GM23338 (cell line): ENCODE measurements around the gene NLGN1. TPM values are rescaled to one million over a fixed set of nuclear protein-coding genes. Genes with fewer than 3 reads are reported as not detected.

Source experiments
- ATAC-seq: fragments of 200-7000 bp; cut with Tn5 transposase; 3 replicates; pipeline ENCODE4 v1.9.1; 2020
- DNase-seq: peaks from one replicate; pipeline ENCODE4 v3.0.0-alpha.2; 2015; ENCODE audit warnings: low spot score
- H2AFZ ChIP-seq: fragments of 200-600 bp; sonication (generic); 2 replicates; pipeline ENCODE4 v1.8.0; 2016; ENCODE audit warnings: antibody characterized with exemption, mild to moderate bottlenecking, moderate library complexity
- H3F3A ChIP-seq: fragments of 200-600 bp; sonication (generic); replicated peaks from 2 replicates; pipeline ENCODE4 v1.8.0; 2017; ENCODE audit warnings: antibody characterized with exemption, mixed run types, low read depth
- H3K27ac ChIP-seq: fragments of 200-600 bp; sonication (generic); 2 replicates; pipeline ENCODE4 v1.6.1; 2016; ENCODE audit warnings: low read depth
- H3K27me3 ChIP-seq: fragments of 200-600 bp; sonication (generic); 2 replicates; pipeline ENCODE4 v1.8.0; 2016; ENCODE audit warnings: mild to moderate bottlenecking, mixed run types, moderate library complexity; ENCODE audit not compliant: insufficient read depth
- H3K36me3 ChIP-seq: fragments of 200-600 bp; sonication (generic); 2 replicates; pipeline ENCODE4 v1.8.0; 2016; ENCODE audit warnings: mild to moderate bottlenecking; ENCODE audit not compliant: insufficient read depth
- H3K4me1 ChIP-seq: fragments of 200-600 bp; sonication (generic); 2 replicates; pipeline ENCODE4 v1.8.0; 2016; ENCODE audit warnings: mild to moderate bottlenecking, moderate library complexity; ENCODE audit not compliant: insufficient read depth
- H3K4me2 ChIP-seq: fragments of 200-600 bp; sonication (generic); 2 replicates; pipeline ENCODE4 v1.7.1; 2017; ENCODE audit warnings: mixed run types
- H3K4me3 ChIP-seq: fragments of 200-600 bp; sonication (generic); 2 replicates; pipeline ENCODE4 v1.6.1; 2016; ENCODE audit warnings: mixed run types
- H3K79me2 ChIP-seq: fragments of 200-600 bp; sonication (generic); replicated peaks from 2 replicates; pipeline ENCODE4 v1.8.0; 2017; ENCODE audit warnings: mild to moderate bottlenecking; ENCODE audit not compliant: insufficient read depth
- H3K9me2 ChIP-seq: fragments of 200-600 bp; sonication (generic); 2 replicates; pipeline ENCODE4 v1.8.0; 2017; ENCODE audit not compliant: insufficient read depth
- H4K20me1 ChIP-seq: fragments of 200-600 bp; sonication (generic); replicated peaks from 2 replicates; pipeline ENCODE4 v1.8.0; 2017; ENCODE audit warnings: mild to moderate bottlenecking; ENCODE audit not compliant: insufficient read depth
- H3K27ac Mint-ChIP-seq: 2 replicates; pipeline ENCODE4 v1.8.0; 2020; ENCODE audit warnings: inconsistent platforms, mild to moderate bottlenecking, moderate library complexity, mixed read lengths
- H3K27me3 Mint-ChIP-seq: 3 replicates; pipeline ENCODE4 v1.8.0; 2022; ENCODE audit warnings: low read depth, mild to moderate bottlenecking, moderate library complexity, mixed read lengths, inconsistent platforms; ENCODE audit not compliant: insufficient read depth, poor library complexity
- H3K36me3 Mint-ChIP-seq: 3 replicates; pipeline ENCODE4 v1.8.0; 2021; ENCODE audit warnings: low read depth, mild to moderate bottlenecking, inconsistent platforms, moderate library complexity, mixed read lengths
- H3K4me1 Mint-ChIP-seq: 3 replicates; pipeline ENCODE4 v1.8.0; 2020; ENCODE audit warnings: mild to moderate bottlenecking, inconsistent platforms, mixed read lengths
- H3K4me3 Mint-ChIP-seq: 3 replicates; pipeline ENCODE4 v1.8.0; 2021; ENCODE audit warnings: moderate library complexity, mild to moderate bottlenecking, inconsistent platforms, mixed read lengths
- H3K9me3 Mint-ChIP-seq: 3 replicates; pipeline ENCODE4 v1.8.0; 2020; ENCODE audit warnings: moderate library complexity, mild to moderate bottlenecking, inconsistent platforms, mixed read lengths
- CREB1 ChIP-seq: fragments of 250-450 bp; sonication (Bioruptor Pico); IDR thresholded peaks from 2 replicates; pipeline ENCODE4 v1.5.0; 2020; ENCODE audit warnings: low read depth, mild to moderate bottlenecking, moderate library complexity
- EZH2 ChIP-seq: fragments of 200-600 bp; sonication (generic); IDR thresholded peaks from one replicate; pipeline ENCODE4 v1.8.0; 2017; ENCODE audit warnings: antibody characterized with exemption, mild to moderate bottlenecking, low read depth; ENCODE audit not compliant: unreplicated experiment
- EZH2phosphoT487 ChIP-seq: fragments of 200-600 bp; sonication (generic); IDR thresholded peaks from one replicate; pipeline ENCODE4 v1.8.1; 2018; ENCODE audit warnings: antibody characterized with exemption; ENCODE audit not compliant: unreplicated experiment
- JUNB ChIP-seq: IDR thresholded peaks from one replicate; pipeline ENCODE4 v1.6.1; 2016; ENCODE audit warnings: antibody characterized with exemption; ENCODE audit not compliant: unreplicated experiment
- NANOG ChIP-seq: IDR thresholded peaks from 2 replicates; pipeline ENCODE4 v1.6.1; 2016; ENCODE audit warnings: antibody characterized with exemption, borderline replicate concordance
- STAT1 ChIP-seq: IDR thresholded peaks from one replicate; pipeline ENCODE4 v1.6.1; 2016; ENCODE audit warnings: antibody characterized with exemption; ENCODE audit not compliant: unreplicated experiment
- ZNF114 ChIP-seq: fragments of 250-450 bp; sonication (Bioruptor Pico); IDR thresholded peaks from 2 replicates; pipeline ENCODE4 v1.5.0; 2020; ENCODE audit warnings: mild to moderate bottlenecking, moderate library complexity
- polyA plus RNA-seq: library from polyadenylated mRNA; unstranded; fragments of >200 nt; fragmentation: Nextera tagmentation; extraction: Ambion mirVana; gene quantifications from 2 replicates; pipeline ENCODE4 v1.2.1, GENCODE V29; 2016
- total RNA-seq: library from RNA; depleted of rRNA; stranded (reverse); fragments of >200 nt; shearing (Covaris generic); gene quantifications from 2 replicates; pipeline ENCODE4 v1.2.3, GENCODE V29; 2014
- TF ChIP-seq, protein P1 (sequence below): IDR thresholded peaks from one replicate; pipeline ENCODE4 v1.6.1; 2018; ENCODE audit warnings: antibody characterized with exemption; ENCODE audit not compliant: unreplicated experiment
- TF ChIP-seq, protein P2 (sequence below): fragments of 250-450 bp; sonication (Bioruptor Pico); IDR thresholded peaks from 2 replicates; pipeline ENCODE4 v1.5.0; 2020; ENCODE audit warnings: mild to moderate bottlenecking, moderate library complexity
- TF ChIP-seq, protein P3 (sequence below), 2 experiments: fragments of 200-600 bp in 1 of 2; sonication (generic) in 1 of 2; conservative IDR thresholded peaks; 2 replicates each; pipeline versions ENCODE4 v1.5.1 to v1.6.1; 2016 to 2017; ENCODE audit warnings: antibody characterized with exemption in 2 of 2, low read depth in 2 of 2, mild to moderate bottlenecking in 2 of 2, moderate library complexity in 1 of 2

The NLGN1 gene
- total and polyA plus RNA-seq, 2 experiments from 2014 or later, result 6.5 to 18.6 TPM

DNA sequence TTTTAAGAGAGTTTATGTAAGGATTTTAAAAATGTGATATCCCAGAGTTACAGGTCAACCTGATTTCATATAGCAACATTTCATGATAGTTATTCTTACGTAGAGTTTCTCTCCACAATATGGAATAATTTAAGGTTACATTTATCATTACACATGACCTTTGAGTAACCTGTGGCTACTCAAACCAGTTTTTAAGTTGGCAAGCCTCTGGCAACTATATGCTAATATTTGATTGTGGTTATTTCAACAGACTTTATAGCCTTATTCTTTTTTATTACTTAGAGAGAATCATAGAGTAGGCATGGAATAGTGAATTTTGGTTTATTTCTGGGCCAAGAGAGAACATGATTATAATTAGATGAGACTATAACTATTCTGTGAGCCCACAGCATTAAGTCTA, 504.9 kb downstream of the NLGN1 start (continued):
- TF ChIP-seq STAT1 (no peak), CREB1 (CRISPR knock-in tag) (no peak), EZH2phosphoT487 (no peak)
- TF ChIP-seq, protein P1, sequence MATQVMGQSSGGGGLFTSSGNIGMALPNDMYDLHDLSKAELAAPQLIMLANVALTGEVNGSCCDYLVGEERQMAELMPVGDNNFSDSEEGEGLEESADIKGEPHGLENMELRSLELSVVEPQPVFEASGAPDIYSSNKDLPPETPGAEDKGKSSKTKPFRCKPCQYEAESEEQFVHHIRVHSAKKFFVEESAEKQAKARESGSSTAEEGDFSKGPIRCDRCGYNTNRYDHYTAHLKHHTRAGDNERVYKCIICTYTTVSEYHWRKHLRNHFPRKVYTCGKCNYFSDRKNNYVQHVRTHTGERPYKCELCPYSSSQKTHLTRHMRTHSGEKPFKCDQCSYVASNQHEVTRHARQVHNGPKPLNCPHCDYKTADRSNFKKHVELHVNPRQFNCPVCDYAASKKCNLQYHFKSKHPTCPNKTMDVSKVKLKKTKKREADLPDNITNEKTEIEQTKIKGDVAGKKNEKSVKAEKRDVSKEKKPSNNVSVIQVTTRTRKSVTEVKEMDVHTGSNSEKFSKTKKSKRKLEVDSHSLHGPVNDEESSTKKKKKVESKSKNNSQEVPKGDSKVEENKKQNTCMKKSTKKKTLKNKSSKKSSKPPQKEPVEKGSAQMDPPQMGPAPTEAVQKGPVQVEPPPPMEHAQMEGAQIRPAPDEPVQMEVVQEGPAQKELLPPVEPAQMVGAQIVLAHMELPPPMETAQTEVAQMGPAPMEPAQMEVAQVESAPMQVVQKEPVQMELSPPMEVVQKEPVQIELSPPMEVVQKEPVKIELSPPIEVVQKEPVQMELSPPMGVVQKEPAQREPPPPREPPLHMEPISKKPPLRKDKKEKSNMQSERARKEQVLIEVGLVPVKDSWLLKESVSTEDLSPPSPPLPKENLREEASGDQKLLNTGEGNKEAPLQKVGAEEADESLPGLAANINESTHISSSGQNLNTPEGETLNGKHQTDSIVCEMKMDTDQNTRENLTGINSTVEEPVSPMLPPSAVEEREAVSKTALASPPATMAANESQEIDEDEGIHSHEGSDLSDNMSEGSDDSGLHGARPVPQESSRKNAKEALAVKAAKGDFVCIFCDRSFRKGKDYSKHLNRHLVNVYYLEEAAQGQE, result no peak

DNA sequence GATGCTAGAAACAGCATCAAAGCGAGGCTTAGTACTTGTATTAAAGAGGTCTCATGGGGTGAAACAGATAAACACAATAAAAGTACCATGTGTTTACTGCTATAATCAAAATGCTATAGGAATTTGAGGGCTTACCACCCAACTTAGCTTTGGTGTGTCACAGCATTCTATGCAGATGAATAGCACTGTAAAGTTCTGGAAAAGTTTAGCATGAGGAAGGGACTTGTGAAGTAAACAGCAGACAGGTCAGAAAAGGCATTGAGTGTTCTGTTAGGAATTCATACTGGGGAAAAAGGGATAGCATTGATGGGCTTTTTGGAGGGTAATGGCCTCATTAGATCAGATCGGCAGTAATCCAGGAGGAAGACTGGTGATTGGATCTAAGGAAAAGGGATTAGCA, 505.3 kb downstream of the NLGN1 start:
- Histone ChIP-seq H3K9me2 (no peaks in the 10 kb centered on the region), H4K20me1 (no peaks in the 10 kb centered on the region), H3K4me2 (no peak overlapping the region), H3K27ac (no peak overlapping the region), H3K79me2 (no peaks in the 10 kb centered on the region), H3K4me1 (no peaks in the 10 kb centered on the region), H3K4me3 (no peak overlapping the region), H3K36me3 (no peaks in the 10 kb centered on the region), H2AFZ (no peak overlapping the region), H3F3A (no peaks in the 10 kb centered on the region), H3K27me3 (no peaks in the 10 kb centered on the region)
- Mint-ChIP-seq H3K36me3 (no peaks in the 10 kb centered on the region), H3K4me3 (no peak overlapping the region), H3K4me1 (peaks cover 25% of the 10 kb centered on the region), H3K27me3 (peaks cover 1% of the 10 kb centered on the region), H3K9me3 (no peaks in the 10 kb centered on the region), H3K27ac (0 out of 2 replicates have a peak overlapping the region, but pooled peaks have one; percentile 45)
- ATAC-seq, result no peak; the same call in 2 of the 3 replicates
- no peak for DNase-seq
- TF ChIP-seq ZNF114 (CRISPR knock-in tag), result no peak
- TF ChIP-seq, protein P1, result no peak
- TF ChIP-seq JUNB, result no peak
- TF ChIP-seq, protein P2, sequence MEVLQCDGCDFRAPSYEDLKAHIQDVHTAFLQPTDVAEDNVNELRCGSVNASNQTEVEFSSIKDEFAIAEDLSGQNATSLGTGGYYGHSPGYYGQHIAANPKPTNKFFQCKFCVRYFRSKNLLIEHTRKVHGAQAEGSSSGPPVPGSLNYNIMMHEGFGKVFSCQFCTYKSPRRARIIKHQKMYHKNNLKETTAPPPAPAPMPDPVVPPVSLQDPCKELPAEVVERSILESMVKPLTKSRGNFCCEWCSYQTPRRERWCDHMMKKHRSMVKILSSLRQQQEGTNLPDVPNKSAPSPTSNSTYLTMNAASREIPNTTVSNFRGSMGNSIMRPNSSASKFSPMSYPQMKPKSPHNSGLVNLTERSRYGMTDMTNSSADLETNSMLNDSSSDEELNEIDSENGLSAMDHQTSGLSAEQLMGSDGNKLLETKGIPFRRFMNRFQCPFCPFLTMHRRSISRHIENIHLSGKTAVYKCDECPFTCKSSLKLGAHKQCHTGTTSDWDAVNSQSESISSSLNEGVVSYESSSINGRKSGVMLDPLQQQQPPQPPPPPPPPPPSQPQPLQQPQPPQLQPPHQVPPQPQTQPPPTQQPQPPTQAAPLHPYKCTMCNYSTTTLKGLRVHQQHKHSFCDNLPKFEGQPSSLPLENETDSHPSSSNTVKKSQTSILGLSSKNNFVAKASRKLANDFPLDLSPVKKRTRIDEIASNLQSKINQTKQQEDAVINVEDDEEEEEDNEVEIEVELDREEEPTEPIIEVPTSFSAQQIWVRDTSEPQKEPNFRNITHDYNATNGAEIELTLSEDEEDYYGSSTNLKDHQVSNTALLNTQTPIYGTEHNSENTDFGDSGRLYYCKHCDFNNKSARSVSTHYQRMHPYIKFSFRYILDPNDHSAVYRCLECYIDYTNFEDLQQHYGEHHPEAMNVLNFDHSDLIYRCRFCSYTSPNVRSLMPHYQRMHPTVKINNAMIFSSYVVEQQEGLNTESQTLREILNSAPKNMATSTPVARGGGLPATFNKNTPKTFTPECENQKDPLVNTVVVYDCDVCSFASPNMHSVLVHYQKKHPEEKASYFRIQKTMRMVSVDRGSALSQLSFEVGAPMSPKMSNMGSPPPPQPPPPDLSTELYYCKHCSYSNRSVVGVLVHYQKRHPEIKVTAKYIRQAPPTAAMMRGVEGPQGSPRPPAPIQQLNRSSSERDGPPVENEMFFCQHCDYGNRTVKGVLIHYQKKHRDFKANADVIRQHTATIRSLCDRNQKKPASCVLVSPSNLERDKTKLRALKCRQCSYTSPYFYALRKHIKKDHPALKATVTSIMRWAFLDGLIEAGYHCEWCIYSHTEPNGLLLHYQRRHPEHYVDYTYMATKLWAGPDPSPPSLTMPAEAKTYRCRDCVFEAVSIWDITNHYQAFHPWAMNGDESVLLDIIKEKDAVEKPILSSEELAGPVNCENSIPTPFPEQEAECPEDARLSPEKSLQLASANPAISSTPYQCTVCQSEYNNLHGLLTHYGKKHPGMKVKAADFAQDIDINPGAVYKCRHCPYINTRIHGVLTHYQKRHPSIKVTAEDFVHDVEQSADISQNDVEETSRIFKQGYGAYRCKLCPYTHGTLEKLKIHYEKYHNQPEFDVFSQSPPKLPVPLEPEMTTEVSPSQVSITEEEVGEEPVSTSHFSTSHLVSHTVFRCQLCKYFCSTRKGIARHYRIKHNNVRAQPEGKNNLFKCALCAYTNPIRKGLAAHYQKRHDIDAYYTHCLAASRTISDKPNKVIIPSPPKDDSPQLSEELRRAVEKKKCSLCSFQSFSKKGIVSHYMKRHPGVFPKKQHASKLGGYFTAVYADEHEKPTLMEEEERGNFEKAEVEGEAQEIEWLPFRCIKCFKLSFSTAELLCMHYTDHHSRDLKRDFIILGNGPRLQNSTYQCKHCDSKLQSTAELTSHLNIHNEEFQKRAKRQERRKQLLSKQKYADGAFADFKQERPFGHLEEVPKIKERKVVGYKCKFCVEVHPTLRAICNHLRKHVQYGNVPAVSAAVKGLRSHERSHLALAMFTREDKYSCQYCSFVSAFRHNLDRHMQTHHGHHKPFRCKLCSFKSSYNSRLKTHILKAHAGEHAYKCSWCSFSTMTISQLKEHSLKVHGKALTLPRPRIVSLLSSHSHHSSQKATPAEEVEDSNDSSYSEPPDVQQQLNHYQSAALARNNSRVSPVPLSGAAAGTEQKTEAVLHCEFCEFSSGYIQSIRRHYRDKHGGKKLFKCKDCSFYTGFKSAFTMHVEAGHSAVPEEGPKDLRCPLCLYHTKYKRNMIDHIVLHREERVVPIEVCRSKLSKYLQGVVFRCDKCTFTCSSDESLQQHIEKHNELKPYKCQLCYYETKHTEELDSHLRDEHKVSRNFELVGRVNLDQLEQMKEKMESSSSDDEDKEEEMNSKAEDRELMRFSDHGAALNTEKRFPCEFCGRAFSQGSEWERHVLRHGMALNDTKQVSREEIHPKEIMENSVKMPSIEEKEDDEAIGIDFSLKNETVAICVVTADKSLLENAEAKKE (CRISPR knock-in tag), result no peak
- TF ChIP-seq, protein P3, sequence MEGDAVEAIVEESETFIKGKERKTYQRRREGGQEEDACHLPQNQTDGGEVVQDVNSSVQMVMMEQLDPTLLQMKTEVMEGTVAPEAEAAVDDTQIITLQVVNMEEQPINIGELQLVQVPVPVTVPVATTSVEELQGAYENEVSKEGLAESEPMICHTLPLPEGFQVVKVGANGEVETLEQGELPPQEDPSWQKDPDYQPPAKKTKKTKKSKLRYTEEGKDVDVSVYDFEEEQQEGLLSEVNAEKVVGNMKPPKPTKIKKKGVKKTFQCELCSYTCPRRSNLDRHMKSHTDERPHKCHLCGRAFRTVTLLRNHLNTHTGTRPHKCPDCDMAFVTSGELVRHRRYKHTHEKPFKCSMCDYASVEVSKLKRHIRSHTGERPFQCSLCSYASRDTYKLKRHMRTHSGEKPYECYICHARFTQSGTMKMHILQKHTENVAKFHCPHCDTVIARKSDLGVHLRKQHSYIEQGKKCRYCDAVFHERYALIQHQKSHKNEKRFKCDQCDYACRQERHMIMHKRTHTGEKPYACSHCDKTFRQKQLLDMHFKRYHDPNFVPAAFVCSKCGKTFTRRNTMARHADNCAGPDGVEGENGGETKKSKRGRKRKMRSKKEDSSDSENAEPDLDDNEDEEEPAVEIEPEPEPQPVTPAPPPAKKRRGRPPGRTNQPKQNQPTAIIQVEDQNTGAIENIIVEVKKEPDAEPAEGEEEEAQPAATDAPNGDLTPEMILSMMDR (conservative IDR thresholded peaks at IDR 0.05; ENCODE audit: low read depth in 2 of 2), result no peak
- no peak for TF ChIP-seq NANOG
- TF ChIP-seq EZH2, result no peak
- no peak for TF ChIP-seq CREB1 (CRISPR knock-in tag)
